ENCODE results near the gene NUP214.

DNA sequence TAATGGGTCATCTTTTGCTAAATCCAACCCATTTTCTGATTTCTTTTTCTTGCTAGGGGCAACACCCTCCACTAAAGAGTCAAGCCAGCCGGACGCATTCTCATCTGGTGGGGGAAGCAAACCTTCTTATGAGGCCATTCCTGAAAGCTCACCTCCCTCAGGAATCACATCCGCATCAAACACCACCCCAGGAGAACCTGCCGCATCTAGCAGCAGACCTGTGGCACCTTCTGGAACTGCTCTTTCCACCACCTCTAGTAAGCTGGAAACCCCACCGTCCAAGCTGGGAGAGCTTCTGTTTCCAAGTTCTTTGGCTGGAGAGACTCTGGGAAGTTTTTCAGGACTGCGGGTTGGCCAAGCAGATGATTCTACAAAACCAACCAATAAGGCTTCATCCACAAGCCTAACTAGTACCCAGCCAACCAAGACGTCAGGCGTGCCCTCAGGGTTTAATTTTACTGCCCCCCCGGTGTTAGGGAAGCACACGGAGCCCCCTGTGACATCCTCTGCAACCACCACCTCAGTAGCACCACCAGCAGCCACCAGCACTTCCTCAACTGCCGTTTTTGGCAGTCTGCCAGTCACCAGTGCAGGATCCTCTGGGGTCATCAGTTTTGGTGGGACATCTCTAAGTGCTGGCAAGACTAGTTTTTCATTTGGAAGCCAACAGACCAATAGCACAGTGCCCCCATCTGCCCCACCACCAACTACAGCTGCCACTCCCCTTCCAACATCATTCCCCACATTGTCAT, 72.0 kb downstream of the NUP214 start:
- TF ChIP-seq TAF1 (IDR thresholded peaks at IDR 0.05; ENCODE audit: borderline replicate concordance, low read depth, low read length) (no peak), POLR2A (IDR thresholded peaks at IDR 0.05; ENCODE audit: low read depth, low read length) (no peak), POLR2AphosphoS5 (IDR thresholded peaks at IDR 0.05; ENCODE audit: low read depth, low read length) (no peak)
